Stimulated activated memory B cell treated with anti-CD40 and anti-IgM and Interleukin-4, amounts not matched to agents 10 μg/mL and 1 μg/mL and 100 μg/mL, for 72 hours (primary cell): Measurements from ENCODE around the gene PPP2CA.

Experiments used
- ATAC-seq: fragments of 150-1000 bp; cut with Tn5 transposase; 2 replicates; pipeline ENCODE4 v1.10.0; 2021
- H3K27ac Mint-ChIP-seq: one replicate; pipeline ENCODE4 v1.8.0; 2022; ENCODE audit warnings: mild to moderate bottlenecking, mixed read lengths
- H3K27me3 Mint-ChIP-seq: one replicate; pipeline ENCODE4 v1.8.0; 2022; ENCODE audit warnings: mixed read lengths
- H3K36me3 Mint-ChIP-seq: one replicate; pipeline ENCODE4 v1.8.0; 2022; ENCODE audit warnings: mixed read lengths
- H3K4me1 Mint-ChIP-seq: one replicate; pipeline ENCODE4 v1.8.0; 2022; ENCODE audit warnings: mixed read lengths
- H3K4me3 Mint-ChIP-seq: one replicate; pipeline ENCODE4 v1.8.0; 2022; ENCODE audit warnings: mild to moderate bottlenecking, moderate library complexity, mixed read lengths
- H3K9me3 Mint-ChIP-seq: one replicate; pipeline ENCODE4 v1.8.0; 2022; ENCODE audit warnings: mixed read lengths

PPP2CA gene

GRCh38 chr5:134249469-134250379, 23.9 kb upstream of the PPP2CA start:
- Mint-ChIP-seq H3K36me3 (no peaks in the 10 kb centered on the region), H3K27ac (no peak overlapping the region), H3K27me3 (peaks cover 10% of the 10 kb centered on the region), H3K4me1 (no peaks in the 10 kb centered on the region), H3K4me3 (no peak overlapping the region), H3K9me3 (no peaks in the 10 kb centered on the region)
- ATAC-seq, result no peak

DNA sequence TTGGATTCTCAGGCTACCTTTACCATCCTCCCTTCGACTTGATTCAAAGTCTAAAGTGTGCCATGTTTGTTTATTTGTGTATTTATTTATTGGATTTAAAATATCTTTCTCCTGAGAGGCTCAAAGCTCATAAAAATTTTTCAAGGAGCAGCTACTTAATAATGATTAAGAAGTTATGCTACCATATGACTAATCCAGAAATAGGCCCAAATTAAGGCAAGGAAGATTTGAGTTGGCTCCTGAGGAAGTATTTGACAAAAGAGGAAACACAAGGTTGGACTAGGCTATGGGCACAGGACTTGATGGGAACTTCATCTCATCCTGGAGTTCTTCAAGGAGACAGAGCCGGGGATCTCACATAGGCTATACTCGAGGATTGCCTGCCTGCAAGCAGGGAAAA, 22.4 kb upstream of the PPP2CA start:
- peaks cover 5% of the 10 kb centered on the region for H3K4me1 Mint-ChIP-seq
- no peaks in the 10 kb centered on the region for H3K9me3 Mint-ChIP-seq
- no peaks in the 10 kb centered on the region for H3K27me3 Mint-ChIP-seq
- no peak for ATAC-seq
- no peaks in the 10 kb centered on the region for H3K36me3 Mint-ChIP-seq
- no peak overlapping the region for H3K4me3 Mint-ChIP-seq
- H3K27ac Mint-ChIP-seq, result no peak overlapping the region

- H3K27me3 Mint-ChIP-seq, result no peaks in the 10 kb centered on the region
- H3K4me1 Mint-ChIP-seq, result peaks cover 5% of the 10 kb centered on the region
- ATAC-seq, result no peak
- H3K4me3 Mint-ChIP-seq, result no peak overlapping the region
- no peaks in the 10 kb centered on the region for H3K9me3 Mint-ChIP-seq
- H3K36me3 Mint-ChIP-seq, result no peaks in the 10 kb centered on the region
- no peak overlapping the region for H3K27ac Mint-ChIP-seq
Observed at GRCh38 chr5:134247428-134248224, 21.8 kb upstream of the PPP2CA start.

DNA sequence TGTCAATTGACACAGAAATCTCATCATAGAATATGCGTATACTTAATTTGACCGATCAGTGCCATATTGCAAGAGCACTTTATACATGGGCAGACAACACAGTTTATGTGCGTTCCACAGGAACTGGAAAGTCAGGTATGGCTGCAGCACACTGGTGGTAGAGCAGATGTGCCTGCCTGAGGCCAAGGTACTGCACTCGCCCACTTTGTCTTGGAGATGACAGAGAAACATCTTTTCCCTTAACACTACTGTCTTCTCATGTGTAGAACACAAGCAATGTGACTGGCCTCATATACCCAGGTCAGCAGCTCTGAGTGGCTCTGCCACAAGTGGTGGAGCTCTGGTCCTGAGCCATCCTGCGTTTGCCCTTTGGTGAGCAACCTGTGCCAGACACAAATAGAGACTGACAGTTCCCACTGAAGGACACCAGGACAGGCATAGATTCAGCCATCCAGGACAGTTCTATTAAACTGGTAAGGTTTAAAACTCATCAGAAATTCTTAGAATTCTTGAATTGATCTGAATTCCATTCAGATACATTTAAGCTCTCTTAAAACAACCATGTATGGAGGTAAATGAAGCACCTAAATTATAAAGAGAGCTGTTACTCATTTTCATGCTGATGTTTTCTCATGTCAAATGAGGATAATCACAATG, 21.0 kb upstream of the PPP2CA start:
- H3K4me3 Mint-ChIP-seq, result no peak overlapping the region
- no peak overlapping the region for H3K27ac Mint-ChIP-seq
- no peaks in the 10 kb centered on the region for H3K9me3 Mint-ChIP-seq
- H3K36me3 Mint-ChIP-seq, result no peaks in the 10 kb centered on the region
- no peaks in the 10 kb centered on the region for H3K27me3 Mint-ChIP-seq
- H3K4me1 Mint-ChIP-seq, result peaks cover 5% of the 10 kb centered on the region
- no peak for ATAC-seq

DNA sequence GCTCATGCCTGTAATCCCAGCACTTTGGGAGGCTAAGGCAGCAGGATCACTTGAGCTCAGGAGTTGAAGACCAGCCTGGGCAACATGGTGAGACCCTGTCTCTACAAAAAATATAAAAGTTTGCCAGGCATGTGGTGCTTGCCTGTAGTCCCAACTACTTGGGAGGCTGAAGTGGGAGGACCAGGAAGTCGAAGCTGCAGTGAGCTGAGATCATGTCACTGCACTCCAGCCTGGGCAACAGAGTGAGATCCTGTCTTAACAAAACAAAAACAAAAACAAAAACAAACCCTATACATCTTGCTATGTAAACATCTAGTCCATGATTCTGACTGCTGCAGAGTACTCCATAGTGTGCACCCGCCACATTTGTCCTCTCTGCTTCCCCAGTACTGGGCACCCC, 19.8 kb upstream of the PPP2CA start:
- Mint-ChIP-seq H3K4me1 (peaks cover 5% of the 10 kb centered on the region), H3K36me3 (no peaks in the 10 kb centered on the region)

GRCh38 chr5:134245101-134245604, 19.3 kb upstream of the PPP2CA start:
- Mint-ChIP-seq H3K9me3 (no peaks in the 10 kb centered on the region), H3K36me3 (no peaks in the 10 kb centered on the region), H3K4me1 (peaks cover 5% of the 10 kb centered on the region), H3K4me3 (no peak overlapping the region), H3K27me3 (no peaks in the 10 kb centered on the region), H3K27ac (no peak overlapping the region)
- no peak for ATAC-seq

More for the DNA sequence above, 19.8 kb upstream of the PPP2CA start:
- H3K4me3 Mint-ChIP-seq, result no peak overlapping the region
- H3K9me3 Mint-ChIP-seq, result no peaks in the 10 kb centered on the region
- H3K27me3 Mint-ChIP-seq, result no peaks in the 10 kb centered on the region
- ATAC-seq, result no peak
- H3K27ac Mint-ChIP-seq, result no peak overlapping the region

DNA sequence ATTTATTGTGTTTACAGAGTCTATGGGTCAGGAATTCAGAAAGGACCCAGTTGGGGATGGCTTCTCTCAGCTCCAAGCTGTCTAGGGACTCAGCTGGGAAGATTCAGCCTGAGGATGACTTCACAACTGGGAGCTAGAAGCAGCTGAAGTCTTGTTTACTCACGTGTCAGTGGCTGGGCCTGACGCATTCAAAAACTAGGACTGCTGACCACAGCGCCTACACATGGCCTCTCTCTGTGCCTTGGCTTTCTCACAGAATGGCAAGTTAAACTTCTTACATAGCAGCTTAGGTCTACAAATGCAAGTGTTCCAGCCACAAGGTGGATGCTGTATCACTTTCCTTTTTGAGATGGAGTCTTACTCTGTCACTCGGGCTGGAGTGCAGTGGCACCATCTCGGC, 16.3 kb upstream of the PPP2CA start:
- ATAC-seq, result no peak
- Mint-ChIP-seq H3K9me3 (no peaks in the 10 kb centered on the region), H3K4me1 (peaks cover 5% of the 10 kb centered on the region), H3K36me3 (no peaks in the 10 kb centered on the region), H3K27me3 (no peaks in the 10 kb centered on the region), H3K4me3 (no peak overlapping the region), H3K27ac (no peak overlapping the region)

- Mint-ChIP-seq H3K4me3 (no peak overlapping the region), H3K27ac (peak overlapping the region; percentile 37), H3K36me3 (no peaks in the 10 kb centered on the region), H3K27me3 (no peaks in the 10 kb centered on the region), H3K9me3 (no peaks in the 10 kb centered on the region), H3K4me1 (peaks cover 5% of the 10 kb centered on the region)
- ATAC-seq, result no peak
Observed at GRCh38 chr5:134240421-134240962, 14.6 kb upstream of the PPP2CA start.

DNA sequence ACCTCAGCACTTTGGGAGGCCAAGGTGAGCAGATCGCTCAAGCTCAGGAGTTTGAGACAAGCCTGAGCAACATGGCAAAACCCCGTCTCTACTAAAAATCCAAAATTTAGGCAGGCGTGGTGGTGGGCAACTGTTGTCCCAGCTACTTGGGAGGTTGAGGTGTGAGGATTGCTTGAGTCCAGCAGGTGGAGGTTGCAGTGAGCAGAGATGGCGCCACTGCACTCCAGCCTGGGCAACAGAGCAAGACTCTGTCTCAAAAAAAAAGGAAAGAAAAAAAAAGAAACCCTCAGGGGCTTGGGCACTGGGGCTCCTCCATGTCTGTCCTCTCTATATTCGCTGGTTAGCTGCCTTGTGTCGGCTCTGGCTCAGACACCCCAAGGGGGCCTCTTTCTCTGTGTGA, 10.9 kb upstream of the PPP2CA start:
- Mint-ChIP-seq H3K36me3 (no peaks in the 10 kb centered on the region), H3K9me3 (no peaks in the 10 kb centered on the region), H3K27me3 (no peaks in the 10 kb centered on the region), H3K4me3 (no peak overlapping the region), H3K27ac (no peak overlapping the region), H3K4me1 (no peaks in the 10 kb centered on the region)
- ATAC-seq, result no peak

DNA sequence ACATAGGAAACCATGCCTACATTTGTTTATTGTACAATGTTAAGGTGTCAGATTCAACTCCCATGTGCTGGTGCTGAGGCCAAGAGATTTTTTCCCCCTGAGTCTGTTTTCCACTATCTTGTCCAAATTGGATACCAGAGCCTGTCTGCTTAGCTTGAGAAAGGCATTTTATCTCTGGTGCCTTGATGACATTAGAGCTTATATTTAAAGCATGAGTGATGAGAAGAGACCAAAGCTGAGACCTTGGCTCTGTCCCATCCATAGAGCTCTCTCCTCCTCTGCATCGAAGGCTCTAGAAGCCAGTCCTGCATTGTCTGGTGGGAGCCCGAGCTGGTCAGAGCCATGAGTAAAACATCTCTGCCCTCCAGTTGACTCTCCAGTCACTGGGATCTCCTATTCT, 10.4 kb upstream of the PPP2CA start:
- Mint-ChIP-seq H3K27ac (no peak overlapping the region), H3K4me3 (no peak overlapping the region), H3K4me1 (no peaks in the 10 kb centered on the region), H3K9me3 (no peaks in the 10 kb centered on the region), H3K27me3 (no peaks in the 10 kb centered on the region), H3K36me3 (no peaks in the 10 kb centered on the region)
- no peak for ATAC-seq

DNA sequence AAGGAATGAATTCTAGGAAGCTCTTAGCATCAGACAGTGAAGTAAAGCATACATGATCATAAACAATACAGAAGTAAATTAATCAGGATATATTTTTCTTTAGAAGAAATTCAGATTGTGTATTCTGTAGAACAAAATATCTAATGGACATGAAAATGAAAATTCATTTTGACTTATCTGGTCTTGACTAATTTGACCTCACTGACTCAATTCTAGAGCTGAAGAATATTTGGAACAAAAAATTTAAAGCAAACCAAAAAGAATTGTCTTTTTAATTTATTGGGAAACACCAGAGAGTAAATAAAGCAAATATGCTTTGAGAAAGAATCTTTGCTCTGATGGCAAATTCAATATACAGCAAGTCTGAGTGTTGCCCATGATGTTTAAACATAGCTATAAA, 2.8 kb upstream of the PPP2CA start:
- peaks cover 27% of the 10 kb centered on the region for H3K4me1 Mint-ChIP-seq
- H3K27me3 Mint-ChIP-seq, result no peaks in the 10 kb centered on the region
- peaks cover 21% of the 10 kb centered on the region for H3K36me3 Mint-ChIP-seq
- H3K9me3 Mint-ChIP-seq, result no peaks in the 10 kb centered on the region
- H3K4me3 Mint-ChIP-seq, result no peak overlapping the region
- H3K27ac Mint-ChIP-seq, result no peak overlapping the region
- ATAC-seq, result no peak

GRCh38 chr5:134227776-134228175, 1.9 kb upstream of the PPP2CA start:
- no peak for ATAC-seq
- H3K27ac Mint-ChIP-seq, result peak overlapping the region; percentile 100

GRCh38 chr5:134227259-134227658, 1.4 kb upstream of the PPP2CA start:
- no peak for ATAC-seq
- Mint-ChIP-seq H3K27ac (peak overlapping the region; percentile 100), H3K27me3 (no peaks in the 10 kb centered on the region), H3K9me3 (no peaks in the 10 kb centered on the region), H3K4me3 (peak overlapping the region; percentile 99), H3K4me1 (peaks cover 39% of the 10 kb centered on the region), H3K36me3 (peaks cover 25% of the 10 kb centered on the region)

More at GRCh38 chr5:134227776-134228175, 1.9 kb upstream of the PPP2CA start:
- Mint-ChIP-seq H3K36me3 (peaks cover 25% of the 10 kb centered on the region), H3K9me3 (no peaks in the 10 kb centered on the region), H3K4me1 (peaks cover 34% of the 10 kb centered on the region), H3K27me3 (no peaks in the 10 kb centered on the region), H3K4me3 (peak overlapping the region; percentile 99)

GRCh38 chr5:134226441-134227192, 744 bp upstream of the PPP2CA start:
- peaks cover 46% of the 10 kb centered on the region for H3K4me1 Mint-ChIP-seq
- no peaks in the 10 kb centered on the region for H3K27me3 Mint-ChIP-seq
- ATAC-seq, result peak; percentile 70
- no peaks in the 10 kb centered on the region for H3K9me3 Mint-ChIP-seq
- peak overlapping the region; percentile 100 for H3K27ac Mint-ChIP-seq
- H3K4me3 Mint-ChIP-seq, result peak overlapping the region; percentile 99
- peaks cover 25% of the 10 kb centered on the region for H3K36me3 Mint-ChIP-seq
